NCI-H1694 treated with DMSO at 0.1 percent for 48 hours (cell line): ENCODE results near the gene ARL2.
A peak's percentile ranks its signal among the peaks of the same experiment; 100 is the strongest.
"Not testable (repeated sequence)": the region's sequence is repeated elsewhere in the genome, so short reads cannot be mapped to it uniquely, and the experiment has no call there.

Experiments
- DNase-seq: peaks from one replicate; lab custom pipeline; 2025; lab: John Stamatoyannopoulos, UW

The ARL2 gene

DNA sequence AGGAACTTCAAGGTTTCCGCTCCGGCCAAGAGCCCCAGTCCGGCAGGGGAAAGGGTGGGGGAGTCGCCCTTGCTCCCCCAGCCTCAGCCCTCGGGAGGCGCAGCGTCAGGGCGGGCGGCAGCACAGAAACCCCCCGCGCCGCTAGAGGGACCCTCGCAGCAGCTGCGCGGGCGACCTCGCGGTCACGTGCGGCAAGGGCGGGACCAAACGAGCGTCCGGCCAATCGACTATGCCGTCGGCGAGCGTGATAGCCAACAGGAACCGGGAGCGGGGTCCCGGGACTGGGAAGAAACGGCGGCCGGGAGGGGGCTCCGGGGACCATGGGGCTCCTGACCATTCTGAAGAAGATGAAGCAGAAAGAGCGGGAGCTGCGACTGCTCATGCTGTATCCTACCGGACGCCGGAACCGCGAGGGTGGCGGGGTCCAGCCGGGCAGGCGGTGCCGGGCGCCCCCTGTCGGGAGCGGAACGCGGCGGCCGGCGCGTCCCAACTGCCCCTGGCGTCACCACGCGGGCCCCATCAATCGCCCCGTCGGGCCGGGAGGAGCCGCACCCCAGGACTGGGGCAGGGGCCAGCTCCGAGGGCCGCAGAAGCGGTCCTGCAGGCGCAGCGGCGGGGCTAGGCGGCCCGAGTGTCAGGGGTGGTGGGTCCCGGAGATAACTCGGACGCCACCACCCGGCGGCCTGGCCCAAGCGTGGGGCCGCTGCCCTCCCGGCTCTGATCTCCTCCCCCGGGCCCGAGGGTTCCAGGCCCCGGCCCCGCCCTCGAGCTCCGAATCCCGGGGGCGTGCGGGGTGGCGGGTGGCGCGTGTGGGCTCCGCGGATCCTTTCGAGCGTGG lies at the start of gene ARL2:
Gene ARL2 (plus strand): TSS at position 273 of the 838 bp plus-strand sequence. CDS start 48 bp downstream, at position 321.
- peak; percentile 80 for DNase-seq

DNA sequence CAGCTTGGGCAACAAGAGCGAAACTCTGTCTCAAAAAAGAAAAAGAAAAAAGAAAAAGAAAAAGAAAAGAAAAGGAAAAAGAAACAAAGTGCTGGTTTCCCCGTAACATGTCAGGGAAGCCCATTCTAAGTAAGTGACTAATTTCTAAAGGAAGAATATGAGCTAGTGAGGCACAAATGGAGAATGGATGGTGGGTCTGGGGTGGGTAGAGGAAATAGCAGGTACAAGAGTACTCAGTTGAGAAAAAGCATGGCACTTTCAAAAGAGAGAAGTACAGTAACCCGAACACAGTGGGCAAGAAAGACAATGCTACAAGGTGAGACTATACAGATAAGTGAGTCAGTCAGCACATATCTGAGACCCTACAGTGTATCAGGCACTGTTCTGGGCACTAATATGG lies 46.6 kb upstream of the ARL2 start:
- DNase-seq = no peak

DNA sequence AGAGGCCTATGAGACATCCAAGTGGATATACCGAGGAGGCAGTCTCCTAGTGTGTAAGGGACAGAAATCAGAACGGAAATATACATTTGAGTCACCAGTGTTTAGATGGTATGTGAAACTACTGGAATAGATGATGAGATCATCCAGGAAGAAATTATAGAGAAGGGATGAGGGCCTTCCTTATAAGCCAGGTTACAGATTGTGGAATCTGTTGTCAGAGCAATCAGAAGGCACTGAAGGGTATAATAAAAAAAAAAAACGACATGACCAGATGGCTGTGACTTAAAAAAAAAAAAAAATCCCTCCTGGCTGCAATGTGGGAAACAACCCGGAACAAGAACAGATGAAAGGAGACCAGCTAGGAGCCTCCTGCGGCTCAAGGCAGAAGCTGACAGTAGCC lies 44.8 kb upstream of the ARL2 start:
- peak; percentile 70 for DNase-seq

DNA sequence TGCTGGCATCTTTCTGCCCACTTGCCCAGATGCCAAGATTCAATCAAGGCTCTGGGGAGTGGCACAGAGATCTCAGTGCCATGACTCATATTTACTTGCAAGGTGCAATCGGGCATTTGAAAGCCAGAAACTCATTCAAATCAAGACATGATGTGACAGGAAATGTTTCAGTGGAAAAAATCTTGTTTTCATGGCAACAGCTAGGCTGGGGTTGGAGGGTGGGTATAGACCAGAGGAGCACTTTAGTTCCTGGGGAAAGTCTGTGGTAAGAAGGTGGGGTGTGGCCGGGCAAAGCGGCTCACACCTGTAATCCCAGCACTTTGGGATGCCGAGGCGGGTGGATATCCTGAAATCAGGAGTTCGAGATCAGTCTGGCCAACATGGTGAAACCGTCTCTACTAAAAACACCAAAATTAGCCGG lies 43.2 kb upstream of the ARL2 start:
- DNase-seq = no peak

DNA sequence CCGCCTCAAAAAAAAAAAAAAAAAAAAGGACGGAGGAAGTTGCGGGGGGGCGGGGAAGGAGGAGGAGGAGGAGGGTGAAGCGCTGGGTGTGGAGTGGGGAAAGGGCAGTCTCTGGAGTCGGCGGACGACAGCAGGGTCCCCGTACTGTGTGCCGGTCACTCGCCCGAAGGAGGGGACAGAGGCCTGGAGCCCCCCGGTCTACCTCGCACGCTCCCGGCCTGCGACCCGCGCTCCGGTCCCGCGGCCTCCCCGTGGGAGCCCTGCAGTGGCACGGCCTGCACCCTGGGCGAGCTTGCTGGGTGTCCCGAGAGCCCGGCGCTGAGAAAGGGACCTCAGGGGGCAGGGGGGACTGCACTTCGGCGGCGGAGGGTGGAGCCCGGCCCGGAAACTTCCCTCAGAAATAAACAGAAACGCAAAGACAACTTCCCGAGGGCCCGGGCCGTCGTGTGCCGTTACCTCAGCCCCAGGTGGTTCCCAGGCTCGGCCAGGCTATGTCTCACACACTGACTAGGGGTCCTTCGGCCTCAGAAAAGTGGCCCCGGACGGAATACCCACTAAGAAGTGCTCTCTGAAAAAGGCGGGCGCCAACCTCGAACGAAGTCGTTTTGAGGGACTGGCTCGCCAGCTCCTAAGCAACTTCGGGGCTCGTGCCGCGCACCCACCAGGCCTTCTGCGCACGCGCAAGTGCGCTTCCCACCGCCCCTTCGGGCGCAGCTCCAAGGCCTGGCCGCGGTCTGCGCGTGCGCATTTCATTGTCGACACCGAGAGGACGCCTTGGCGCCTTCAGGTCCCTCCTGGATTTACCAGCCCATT lies 42.3 kb upstream of the ARL2 start, which contains the start of gene MAJIN:
Gene MAJIN (minus strand): TSS at position 688 of the 813 bp plus-strand sequence. CDS start 12,703 bp downstream, outside the sequence.
- DNase-seq = no peak

DNA sequence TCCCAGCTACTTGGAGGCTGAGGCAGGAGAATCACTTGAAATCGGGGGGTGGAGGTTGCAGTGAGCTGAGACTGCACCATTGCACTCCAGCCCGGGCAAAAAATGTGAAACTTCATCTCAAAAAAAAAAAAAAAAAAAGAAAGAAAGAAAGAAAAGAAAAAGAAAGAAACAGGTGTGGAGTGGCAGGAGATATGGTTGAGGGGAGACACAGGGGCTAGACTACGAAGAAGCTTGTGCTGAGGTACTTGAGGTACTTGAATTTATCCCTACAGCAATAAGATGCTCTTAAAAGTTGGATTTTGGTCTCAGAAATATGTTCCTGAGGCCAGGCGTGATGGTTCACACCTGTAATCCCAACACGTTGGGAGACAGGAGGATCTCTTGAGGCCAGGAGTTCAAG lies 39.8 kb upstream of the ARL2 start:
- no peak for DNase-seq

DNA sequence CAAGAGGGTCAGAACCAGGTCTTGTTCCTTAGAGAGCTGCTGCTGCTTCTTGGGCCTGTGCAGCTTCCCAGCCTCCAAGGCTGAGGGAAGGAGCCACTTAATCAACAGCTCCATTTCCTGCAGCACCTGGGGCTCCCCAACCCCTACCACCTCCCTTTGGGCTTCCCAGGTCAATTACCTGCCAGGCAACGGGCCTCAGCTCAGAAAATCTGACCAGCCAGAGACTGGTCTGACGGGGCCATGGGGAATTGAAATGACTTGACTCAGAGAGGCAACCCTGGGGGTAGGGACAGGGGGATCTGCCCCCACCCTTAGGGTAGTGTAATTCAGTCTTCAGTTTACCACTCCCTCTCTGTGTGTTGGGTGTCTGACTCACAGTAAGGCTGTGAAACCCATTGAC lies 37.3 kb upstream of the ARL2 start:
- DNase-seq = no peak

DNA sequence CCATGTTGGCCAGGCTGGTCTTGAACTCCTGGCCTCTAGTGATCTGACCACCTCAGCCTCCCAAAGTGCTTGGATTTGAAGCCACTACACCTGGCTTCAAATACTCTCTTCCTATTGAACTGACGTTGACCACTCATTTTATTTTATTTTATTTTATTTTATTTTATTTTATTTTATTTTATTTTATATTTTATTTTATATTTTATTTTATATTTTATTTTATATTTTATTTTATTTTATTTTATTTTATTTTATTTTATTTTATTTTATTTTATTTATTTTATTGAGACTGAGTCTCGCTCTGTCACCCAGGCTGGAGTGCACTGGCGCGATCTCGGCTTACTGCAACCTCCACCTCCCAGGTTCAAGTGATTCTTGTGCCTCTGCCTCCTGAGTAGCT lies 30.6 kb upstream of the ARL2 start:
- not testable (repeated sequence) for DNase-seq

DNA sequence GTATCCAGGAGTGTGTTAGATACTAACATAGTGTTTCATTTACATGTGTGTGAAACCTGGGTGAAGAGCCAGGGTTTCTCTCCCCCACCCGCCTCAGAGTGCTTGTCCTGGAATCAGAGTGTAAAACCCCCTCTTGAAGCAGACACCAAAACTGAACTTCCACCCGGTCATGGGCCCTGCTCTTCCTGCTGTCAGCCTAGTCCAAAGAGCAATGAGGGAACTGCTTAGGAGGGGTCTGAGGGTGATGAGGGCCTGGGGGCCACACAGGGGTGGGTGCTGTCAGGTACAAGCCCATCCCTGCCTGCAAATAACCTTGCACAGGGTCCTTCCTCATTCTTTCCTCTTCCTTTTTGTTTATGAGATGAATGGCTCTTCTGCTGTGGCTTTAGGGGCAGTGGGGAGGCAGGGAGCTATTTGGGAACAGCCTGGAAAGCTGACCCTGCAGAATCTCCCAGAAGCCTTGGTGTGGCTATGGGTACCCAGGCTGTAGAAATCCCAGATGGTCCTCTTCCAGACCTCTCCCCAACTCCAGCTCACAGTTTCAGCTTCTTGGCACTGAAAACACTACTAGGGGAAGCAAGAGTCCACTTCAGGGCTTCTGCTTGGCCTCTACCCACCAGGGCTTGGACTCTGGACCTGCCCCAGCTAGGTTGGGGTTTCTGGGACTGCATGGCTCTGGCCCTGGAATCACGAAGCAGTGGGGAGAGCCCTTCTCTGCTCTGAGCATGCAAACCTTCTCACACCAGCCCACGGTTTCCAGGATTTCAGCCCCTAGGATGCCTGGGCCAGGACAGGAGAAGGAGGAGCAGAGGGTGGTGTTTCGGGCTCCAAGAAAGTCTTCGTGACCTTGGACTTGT lies 25.7 kb upstream of the ARL2 start:
- no peak for DNase-seq

DNA sequence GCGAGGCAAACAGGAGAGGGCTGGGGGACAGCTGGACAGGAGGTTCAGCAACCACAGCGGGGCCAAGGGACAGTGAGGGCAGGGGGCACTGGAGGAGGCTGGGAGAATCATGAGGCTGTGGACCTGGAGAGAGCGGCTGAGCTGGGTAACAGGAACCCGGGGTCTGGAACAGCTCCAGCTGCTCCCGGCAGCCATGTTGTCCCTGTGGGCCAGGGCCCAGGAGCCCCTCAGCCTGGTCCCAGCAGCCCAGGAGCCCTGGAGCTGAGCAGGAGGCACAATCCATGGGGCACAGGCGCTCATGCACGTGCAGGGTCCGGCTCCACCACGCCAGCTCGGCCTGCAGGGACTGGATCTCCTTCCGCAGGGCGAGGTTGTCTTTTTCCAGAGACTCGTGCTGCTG lies 24.5 kb upstream of the ARL2 start:
- DNase-seq = no peak

DNA sequence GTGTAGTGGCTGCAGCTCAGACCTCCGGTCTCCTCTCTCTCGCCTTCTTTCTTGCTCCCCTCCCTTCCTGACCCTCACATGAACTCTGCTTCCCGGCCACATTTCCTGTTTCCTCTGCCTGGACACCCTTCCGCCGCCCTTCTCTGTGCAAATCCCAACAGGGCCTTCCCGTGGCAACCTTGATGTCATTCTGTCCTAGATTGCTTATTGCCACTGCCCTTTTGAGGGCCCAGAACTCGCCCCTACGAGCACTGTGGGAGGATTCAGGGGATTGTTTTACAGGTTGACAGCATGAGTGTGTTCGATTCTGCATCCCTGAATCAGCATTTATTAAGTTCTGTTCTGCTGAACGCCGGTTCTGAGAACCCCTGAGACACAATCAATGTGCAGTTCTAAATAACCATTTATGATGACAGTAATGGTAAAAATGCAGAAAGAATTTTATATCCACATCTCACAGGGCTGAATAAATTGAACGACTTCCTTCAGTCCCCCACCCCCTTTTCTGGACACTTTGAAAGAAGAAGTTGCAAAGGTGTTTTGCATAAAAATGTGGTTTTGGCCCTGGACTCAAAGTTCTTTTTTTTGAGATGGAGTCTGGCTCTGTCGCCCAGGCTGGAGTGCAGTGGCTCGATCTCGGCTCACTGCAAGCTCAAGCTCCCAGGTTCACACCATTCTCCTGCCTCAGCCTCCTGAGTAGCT lies 23.6 kb upstream of the ARL2 start:
- DNase-seq = no peak

DNA sequence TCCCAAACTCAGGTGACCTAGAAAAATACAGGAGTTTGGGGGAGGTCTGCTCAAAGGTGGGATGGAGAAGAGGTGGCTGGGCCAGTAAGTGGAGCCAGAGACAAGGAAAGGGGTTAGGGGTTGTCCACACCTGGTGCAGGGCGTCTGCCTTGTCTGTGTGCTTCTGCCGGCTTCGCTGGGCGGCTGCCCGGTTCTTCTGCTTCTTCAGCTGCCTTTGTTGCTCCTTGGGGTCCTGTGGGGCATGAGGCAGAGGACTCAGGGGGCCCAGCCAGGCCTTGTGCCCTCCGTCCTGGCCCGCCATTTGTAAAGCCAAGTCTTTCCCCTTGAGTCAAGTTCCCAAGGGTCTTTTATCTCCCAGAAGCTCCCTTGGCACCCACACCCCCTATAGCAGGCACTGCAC lies 19.6 kb upstream of the ARL2 start:
- no peak for DNase-seq

DNA sequence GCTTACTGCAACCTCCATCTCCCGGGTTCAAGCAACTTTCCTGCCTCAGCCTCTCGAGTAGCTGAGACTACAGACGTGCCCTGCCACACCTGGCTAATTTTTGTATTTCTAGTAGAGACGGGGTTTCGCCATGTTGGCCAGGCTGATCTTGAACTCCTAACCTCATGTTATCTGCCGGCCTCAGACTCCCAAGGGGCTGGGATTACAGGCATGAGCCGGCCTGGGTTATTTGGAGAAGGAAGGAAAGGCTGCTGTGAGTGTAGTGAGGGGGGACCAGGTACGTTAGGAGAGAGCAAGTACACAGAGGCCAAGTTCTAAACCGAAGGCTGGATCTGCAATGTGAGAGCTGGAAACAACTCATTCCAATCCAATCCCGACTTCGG lies 17.6 kb upstream of the ARL2 start:
- no peak for DNase-seq

DNA sequence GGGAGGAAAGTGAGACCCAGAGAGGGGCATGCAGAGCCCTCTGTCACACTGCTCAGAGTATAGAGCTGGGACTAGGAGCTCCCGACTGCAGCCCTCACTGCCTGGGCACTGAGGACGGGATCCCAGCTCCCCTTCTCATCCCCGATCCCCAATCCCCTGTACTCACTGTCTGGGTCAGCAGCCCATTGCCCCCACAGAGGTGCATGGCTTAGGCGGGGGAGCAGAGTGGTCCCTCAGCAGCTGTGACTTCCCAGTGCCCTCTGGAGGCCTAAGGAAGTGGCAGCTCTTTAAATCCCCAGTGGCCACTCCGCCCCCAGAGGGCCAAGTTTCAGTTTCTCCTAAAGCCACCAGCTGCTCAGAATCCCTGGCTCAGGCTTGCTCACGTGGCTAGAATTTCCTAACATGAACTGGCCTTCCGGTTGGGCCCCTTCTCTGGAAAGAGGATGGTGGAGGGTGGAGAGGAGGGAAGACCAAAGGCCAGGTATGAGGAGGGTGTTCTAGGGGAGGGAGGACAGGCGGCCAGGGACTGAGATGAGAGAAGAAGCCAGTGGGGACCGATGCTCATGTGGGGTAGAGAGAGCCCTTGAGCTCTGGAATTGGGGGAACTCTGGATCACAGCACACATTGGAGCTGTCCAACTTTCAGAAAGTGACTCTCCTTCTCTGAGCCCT lies 17.1 kb upstream of the ARL2 start, which contains the start of gene BATF2:
Gene BATF2 (minus strand): TSS at position 262 of the 671 bp plus-strand sequence. CDS start 57 bp downstream, at position 205.
- no peak for DNase-seq

DNA sequence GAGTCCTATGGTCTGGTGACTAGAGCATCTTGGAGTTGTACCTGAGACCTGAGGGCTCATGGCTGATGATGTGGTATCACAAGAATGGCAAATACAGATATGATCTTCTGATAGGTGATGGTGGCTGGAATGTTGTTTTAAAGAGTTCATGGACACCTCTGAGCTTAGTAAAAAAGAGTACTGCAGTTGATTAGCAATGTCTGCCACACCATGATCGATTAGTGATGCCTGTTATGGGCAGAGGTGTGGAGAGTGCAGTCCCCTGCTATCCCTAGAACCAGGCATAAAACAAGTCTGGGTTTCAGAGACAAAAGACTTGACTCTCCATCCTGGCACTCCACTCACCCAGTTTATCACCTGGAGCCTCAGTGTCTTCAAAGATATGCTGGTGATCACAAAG lies 15.8 kb upstream of the ARL2 start:
- DNase-seq = no peak

DNA sequence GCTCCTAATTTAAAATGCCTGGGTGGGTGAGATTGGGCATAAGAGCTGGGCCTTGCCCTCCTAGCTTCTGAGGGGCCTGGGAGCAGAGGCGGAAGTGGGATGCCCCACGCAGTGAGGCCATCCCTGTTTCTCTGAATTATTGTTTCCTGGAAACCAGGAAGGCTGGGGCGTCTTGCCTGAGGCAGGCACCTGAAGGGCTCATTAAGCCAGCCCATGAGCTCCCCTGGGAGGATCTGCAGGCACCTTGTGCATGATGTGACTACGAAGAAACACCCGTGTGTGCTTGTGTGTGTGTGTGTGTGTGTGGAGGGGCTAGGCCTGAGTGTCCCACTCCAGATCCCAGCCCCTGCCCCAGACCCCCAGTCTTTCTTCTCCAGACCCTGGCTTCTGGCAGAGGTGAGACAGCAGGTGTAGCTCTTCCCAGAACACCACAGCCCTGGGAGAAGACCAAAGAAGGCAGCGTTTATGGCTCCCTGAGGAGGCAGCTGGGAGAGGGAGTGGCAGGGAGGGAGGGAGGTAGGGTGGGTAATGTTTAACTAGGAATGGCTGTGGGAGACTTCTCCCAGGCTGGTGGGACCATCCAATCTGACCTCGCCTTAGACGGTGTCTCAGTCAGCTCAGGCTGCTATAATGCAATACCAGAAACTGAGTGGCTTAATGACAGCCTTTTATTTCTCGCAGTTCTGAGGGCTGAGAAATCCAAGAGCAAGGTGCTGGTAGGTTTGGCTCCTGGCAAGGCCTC lies 15.1 kb upstream of the ARL2 start:
- no peak for DNase-seq

DNA sequence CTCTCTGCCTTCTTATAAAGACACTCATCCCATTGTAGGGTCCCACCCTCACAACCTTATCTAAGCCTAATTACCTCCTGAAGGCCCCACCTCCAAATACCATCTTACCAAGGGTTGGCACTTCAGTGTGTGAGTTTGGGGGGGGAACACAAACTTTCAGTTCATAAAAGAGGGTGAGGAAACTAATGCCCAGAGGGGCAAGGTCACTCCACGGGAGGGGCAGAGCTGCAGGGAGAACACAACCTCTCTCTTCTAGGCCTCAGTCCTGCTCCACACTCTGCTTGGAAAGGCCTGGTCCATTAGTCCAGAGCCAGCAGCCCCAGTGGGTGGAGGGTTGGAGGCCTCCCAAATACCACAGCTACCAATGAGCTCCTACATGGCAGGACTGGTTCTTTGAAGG lies 14.5 kb upstream of the ARL2 start:
- no peak for DNase-seq

DNA sequence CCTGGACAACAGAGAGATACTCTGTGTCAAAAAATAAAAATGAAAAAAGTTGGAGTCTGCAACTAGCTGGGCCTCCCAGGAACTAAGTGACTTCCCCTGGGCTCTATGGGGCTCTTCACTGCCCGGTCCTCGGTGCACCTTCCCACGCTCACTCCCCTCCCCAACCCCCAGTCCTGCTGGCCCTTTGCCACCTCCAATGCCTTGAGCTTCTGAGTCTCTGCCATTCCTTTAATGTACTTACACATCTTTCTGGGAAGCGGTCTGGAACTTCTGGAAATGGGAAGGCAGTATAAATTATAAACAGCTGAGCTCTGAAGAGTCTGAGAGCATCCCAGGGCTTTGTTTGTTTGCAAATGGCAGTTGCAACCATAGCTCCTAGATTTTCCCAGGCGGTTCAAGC lies 11.3 kb upstream of the ARL2 start:
- DNase-seq = no peak

DNA sequence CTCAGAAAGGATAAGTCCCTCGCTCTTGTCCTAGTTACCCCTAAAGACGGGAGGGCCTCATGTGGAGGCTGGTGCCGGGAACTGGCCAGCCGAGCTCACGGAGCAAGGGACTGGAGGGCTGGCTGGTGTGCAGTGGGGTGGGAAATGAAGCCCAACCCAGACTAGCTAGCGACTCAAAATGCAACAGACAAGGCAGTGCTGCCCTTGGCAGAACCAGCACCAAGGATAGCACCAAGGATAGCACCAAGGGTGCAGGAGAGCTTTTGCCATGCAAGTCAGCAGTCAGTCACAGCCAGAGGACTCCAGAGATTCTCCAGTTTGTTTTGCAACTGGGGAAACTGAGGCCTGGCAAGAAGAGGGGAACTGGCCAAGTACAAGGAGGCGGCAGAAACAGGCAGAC lies 10.7 kb upstream of the ARL2 start:
- DNase-seq = no peak

DNA sequence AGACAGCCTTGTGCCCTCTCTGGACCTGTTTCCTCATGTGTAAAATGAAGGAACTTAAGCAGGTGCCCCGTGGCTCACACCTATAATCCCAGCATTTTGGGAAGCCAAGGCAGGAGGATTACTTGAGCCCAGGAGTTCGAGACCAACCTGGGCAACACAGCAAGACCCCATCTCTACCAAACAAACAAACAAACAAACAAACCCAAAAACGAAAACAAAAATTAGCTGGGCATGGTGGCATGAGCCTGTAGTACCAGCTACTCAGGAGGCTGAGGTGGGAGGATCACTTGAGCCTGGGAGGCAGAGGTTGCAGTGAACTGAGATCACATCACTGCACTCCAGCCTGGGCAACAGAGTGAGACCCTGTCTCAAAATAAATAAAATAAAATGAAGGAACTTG lies 10.0 kb upstream of the ARL2 start:
- DNase-seq = not testable (repeated sequence)
